ENCODE measurements around the gene FAM234A. TPM values are rescaled to one million over a fixed set of nuclear protein-coding genes. Genes with fewer than 3 reads are reported as not detected.
"Not testable (repeated sequence)": the region's sequence is repeated elsewhere in the genome, so short reads cannot be mapped to it uniquely, and the experiment has no call there.

Gene FAM234A
- polyA plus RNA-seq, 10 donors: 30.2 to 44.4 (median 37.7) TPM

GRCh38 chr16:264440-264951 is 29.9 kb downstream of the FAM234A start:
- DNase-seq: no peak

GRCh38 chr16:265002-265529 is 30.4 kb downstream of the FAM234A start:
- DNase-seq: no peak

GRCh38 chr16:265711-266110 is 31.1 kb downstream of the FAM234A start:
- DNase-seq: no peak

- no peak for DNase-seq
Measured at GRCh38 chr16:266258-267164, 31.9 kb downstream of the FAM234A start.

- not testable (repeated sequence) for DNase-seq
Measured at GRCh38 chr16:267562-267961, 32.9 kb downstream of the FAM234A start.

GRCh38 chr16:268141-269053 is 33.8 kb downstream of the FAM234A start:
- DNase-seq: no peak

GRCh38 chr16:269061-269796 is 34.6 kb downstream of the FAM234A start:
- DNase-seq: no peak

- DNase-seq: no peak
Measured at GRCh38 chr16:270381-271255, 36.0 kb downstream of the FAM234A start.

- DNase-seq: no peak
Measured at GRCh38 chr16:272633-273546, 38.3 kb downstream of the FAM234A start.

- no peak for DNase-seq
Measured at GRCh38 chr16:273547-274421, 39.2 kb downstream of the FAM234A start.

GRCh38 chr16:275041-275641 is 40.5 kb downstream of the FAM234A start:
- no peak for DNase-seq

- no peak for DNase-seq
Measured at GRCh38 chr16:275786-276232, 41.2 kb downstream of the FAM234A start, which contains the start of gene RGS11. Gene RGS11 (minus strand): TSS chr16:275944. CDS start chr16:275911, 33 bp downstream.

- no peak for DNase-seq
Measured at GRCh38 chr16:276426-277077, 41.9 kb downstream of the FAM234A start.

GRCh38 chr16:278863-279366 is 44.3 kb downstream of the FAM234A start:
- DNase-seq: no peak

GRCh38 chr16:279531-279930 is 44.9 kb downstream of the FAM234A start:
- no peak for DNase-seq

- no peak for DNase-seq
Measured at GRCh38 chr16:280005-280460, 45.4 kb downstream of the FAM234A start.

GRCh38 chr16:280552-280951 is 45.9 kb downstream of the FAM234A start, which contains the start of gene ARHGDIG:
Gene ARHGDIG (plus strand): TSS chr16:280591. CDS start chr16:280681, 90 bp downstream.
- peak in 1 of 3 donors; percentile 36 for DNase-seq

Measured in muscle of back (tissue), 11 donors.